Activated T-helper 1 cell treated with anti-CD3 and anti-CD28 coated beads, Interleukin-12 subunit alpha, Interleukin-12 subunit beta, Interleukin-2, Interleukin-4 antibody, amounts not matched to agents 30 ng/mL and 10 ng/mL and 1 ng/mL, durations not matched to agents 14 hours and 24 hours and 36 hours (primary cell): ENCODE results near the gene GRM7. TPM values are rescaled to one million over a fixed set of nuclear protein-coding genes. Genes with fewer than 3 reads are reported as not detected.

Source experiments
- DNase-seq: peaks from one replicate; pipeline ENCODE4 v3.0.0; 2021; ENCODE audit warnings: low spot score
- H3K27ac Mint-ChIP-seq: one replicate; pipeline ENCODE4 v1.8.0; 2021; ENCODE audit warnings: mild to moderate bottlenecking, mixed read lengths
- H3K27me3 Mint-ChIP-seq: one replicate; pipeline ENCODE4 v1.8.0; 2022; ENCODE audit warnings: mild to moderate bottlenecking, moderate library complexity, mixed read lengths; ENCODE audit not compliant: insufficient read depth
- H3K36me3 Mint-ChIP-seq: one replicate; pipeline ENCODE4 v1.8.0; 2021; ENCODE audit warnings: low read depth, mixed read lengths
- H3K4me1 Mint-ChIP-seq: one replicate; pipeline ENCODE4 v1.8.0; 2021; ENCODE audit warnings: low read depth, mixed read lengths
- H3K4me3 Mint-ChIP-seq: one replicate; pipeline ENCODE4 v1.8.0; 2021; ENCODE audit warnings: mild to moderate bottlenecking, moderate library complexity, mixed read lengths
- H3K9me3 Mint-ChIP-seq: one replicate; pipeline ENCODE4 v1.8.0; 2021; ENCODE audit warnings: mixed read lengths
- intact Hi-C: fragments of 100-400 bp; cut with micrococcal nuclease; formaldehyde crosslinking; loops from one replicate; pipeline ENCODE4 v1.15.1; 2024
- total RNA-seq: library from RNA; stranded (reverse); gene quantifications from 2 replicates; pipeline ENCODE4 v1.2.3, GENCODE V29; 2022

The GRM7 gene
- total RNA-seq, 1 donor from 2014 or later, result not detected

GRCh38 chr3:7275396-7275795 is 414.5 kb downstream of the GRM7 start:
- H3K4me1 Mint-ChIP-seq, result no peaks in the 10 kb centered on the region

GRCh38 chr3:7280318-7280717 is 419.4 kb downstream of the GRM7 start:
- H3K4me1 Mint-ChIP-seq, result no peaks in the 10 kb centered on the region
- no peak for DNase-seq
- no peaks in the 10 kb centered on the region for H3K36me3 Mint-ChIP-seq
- no peaks in the 10 kb centered on the region for H3K27me3 Mint-ChIP-seq
- H3K9me3 Mint-ChIP-seq, result no peaks in the 10 kb centered on the region
- no peak overlapping the region for H3K27ac Mint-ChIP-seq
- H3K4me3 Mint-ChIP-seq, result no peak overlapping the region
- intact Hi-C loops, result no loop called here

More at GRCh38 chr3:7275396-7275795, 414.5 kb downstream of the GRM7 start:
- intact Hi-C loops, result no loop called here
- Mint-ChIP-seq H3K4me3 (no peak overlapping the region), H3K27ac (no peak overlapping the region), H3K27me3 (no peaks in the 10 kb centered on the region), H3K9me3 (no peaks in the 10 kb centered on the region), H3K36me3 (no peaks in the 10 kb centered on the region)
- no peak for DNase-seq

GRCh38 chr3:7282988-7283387 is 422.1 kb downstream of the GRM7 start:
- no peak for DNase-seq
- Mint-ChIP-seq H3K9me3 (no peaks in the 10 kb centered on the region), H3K27me3 (no peaks in the 10 kb centered on the region), H3K4me3 (no peak overlapping the region), H3K27ac (no peak overlapping the region), H3K4me1 (no peaks in the 10 kb centered on the region), H3K36me3 (no peaks in the 10 kb centered on the region)
- intact Hi-C loops, result no loop called here

- no peak for DNase-seq
- Mint-ChIP-seq H3K4me3 (no peak overlapping the region), H3K36me3 (no peaks in the 10 kb centered on the region), H3K27ac (no peak overlapping the region), H3K9me3 (no peaks in the 10 kb centered on the region), H3K4me1 (no peaks in the 10 kb centered on the region), H3K27me3 (no peaks in the 10 kb centered on the region)
- intact Hi-C loops, result no loop called here
These were observed 424.6 kb downstream of the GRM7 start for GRCh38 chr3:7285505-7285904.

- Mint-ChIP-seq H3K9me3 (peaks cover 5% of the 10 kb centered on the region), H3K27ac (no peak overlapping the region), H3K27me3 (no peaks in the 10 kb centered on the region), H3K4me1 (no peaks in the 10 kb centered on the region), H3K4me3 (no peak overlapping the region), H3K36me3 (no peaks in the 10 kb centered on the region)
- intact Hi-C loops, result no loop called here
- no peak for DNase-seq
These were observed 427.2 kb downstream of the GRM7 start for GRCh38 chr3:7288133-7288532.

GRCh38 chr3:7289121-7289520 is 428.2 kb downstream of the GRM7 start:
- no peaks in the 10 kb centered on the region for H3K27me3 Mint-ChIP-seq

GRCh38 chr3:7290077-7290825 is 429.3 kb downstream of the GRM7 start:
- Mint-ChIP-seq H3K4me1 (no peaks in the 10 kb centered on the region), H3K4me3 (no peak overlapping the region), H3K27ac (no peak overlapping the region), H3K27me3 (no peaks in the 10 kb centered on the region), H3K36me3 (no peaks in the 10 kb centered on the region), H3K9me3 (peaks cover 5% of the 10 kb centered on the region)
- DNase-seq, result no peak
- intact Hi-C loops, result no loop called here

More at GRCh38 chr3:7289121-7289520, 428.2 kb downstream of the GRM7 start:
- intact Hi-C loops, result no loop called here
- Mint-ChIP-seq H3K4me3 (no peak overlapping the region), H3K27ac (no peak overlapping the region), H3K36me3 (no peaks in the 10 kb centered on the region), H3K4me1 (no peaks in the 10 kb centered on the region), H3K9me3 (peaks cover 5% of the 10 kb centered on the region)
- DNase-seq, result no peak

GRCh38 chr3:7292362-7292761 is 431.4 kb downstream of the GRM7 start:
- DNase-seq, result no peak
- intact Hi-C loops, result no loop called here
- no peak overlapping the region for H3K27ac Mint-ChIP-seq
- no peaks in the 10 kb centered on the region for H3K27me3 Mint-ChIP-seq
- no peaks in the 10 kb centered on the region for H3K4me1 Mint-ChIP-seq
- H3K36me3 Mint-ChIP-seq, result no peaks in the 10 kb centered on the region
- peaks cover 5% of the 10 kb centered on the region for H3K9me3 Mint-ChIP-seq
- H3K4me3 Mint-ChIP-seq, result no peak overlapping the region

GRCh38 chr3:7293286-7293685 is 432.4 kb downstream of the GRM7 start:
- no peaks in the 10 kb centered on the region for H3K27me3 Mint-ChIP-seq
- intact Hi-C loops, result no loop called here
- no peak for DNase-seq
- peaks cover 5% of the 10 kb centered on the region for H3K9me3 Mint-ChIP-seq
- H3K36me3 Mint-ChIP-seq, result no peaks in the 10 kb centered on the region
- no peaks in the 10 kb centered on the region for H3K4me1 Mint-ChIP-seq
- no peak overlapping the region for H3K27ac Mint-ChIP-seq
- no peak overlapping the region for H3K4me3 Mint-ChIP-seq

- Mint-ChIP-seq H3K36me3 (no peaks in the 10 kb centered on the region), H3K4me1 (no peaks in the 10 kb centered on the region), H3K27ac (no peak overlapping the region), H3K4me3 (no peak overlapping the region), H3K9me3 (no peaks in the 10 kb centered on the region), H3K27me3 (no peaks in the 10 kb centered on the region)
- no peak for DNase-seq
- intact Hi-C loops, result no loop called here
These were observed 444.6 kb downstream of the GRM7 start for GRCh38 chr3:7305561-7305960.

GRCh38 chr3:7306901-7307300 is 446.0 kb downstream of the GRM7 start:
- no peak overlapping the region for H3K27ac Mint-ChIP-seq
- no peaks in the 10 kb centered on the region for H3K27me3 Mint-ChIP-seq
- DNase-seq, result no peak
- intact Hi-C loops, result no loop called here
- no peak overlapping the region for H3K4me3 Mint-ChIP-seq
- H3K4me1 Mint-ChIP-seq, result no peaks in the 10 kb centered on the region
- no peaks in the 10 kb centered on the region for H3K36me3 Mint-ChIP-seq
- no peaks in the 10 kb centered on the region for H3K9me3 Mint-ChIP-seq

GRCh38 chr3:7307410-7307809 is 446.5 kb downstream of the GRM7 start:
- Mint-ChIP-seq H3K4me1 (no peaks in the 10 kb centered on the region), H3K9me3 (no peaks in the 10 kb centered on the region), H3K36me3 (no peaks in the 10 kb centered on the region), H3K27ac (no peak overlapping the region), H3K4me3 (no peak overlapping the region), H3K27me3 (no peaks in the 10 kb centered on the region)
- intact Hi-C loops, result no loop called here
- DNase-seq, result no peak

GRCh38 chr3:7309641-7310102 is 448.8 kb downstream of the GRM7 start:
- no peaks in the 10 kb centered on the region for H3K9me3 Mint-ChIP-seq
- intact Hi-C loops, result no loop called here
- no peaks in the 10 kb centered on the region for H3K36me3 Mint-ChIP-seq
- H3K27me3 Mint-ChIP-seq, result no peaks in the 10 kb centered on the region
- H3K4me3 Mint-ChIP-seq, result no peak overlapping the region
- H3K27ac Mint-ChIP-seq, result no peak overlapping the region
- DNase-seq, result no peak
- H3K4me1 Mint-ChIP-seq, result no peaks in the 10 kb centered on the region

- H3K27ac Mint-ChIP-seq, result no peak overlapping the region
These were observed 454.1 kb downstream of the GRM7 start for GRCh38 chr3:7315037-7315436.

More at GRCh38 chr3:7315037-7315436, 454.1 kb downstream of the GRM7 start:
- intact Hi-C loops, result no loop called here
- Mint-ChIP-seq H3K4me1 (no peaks in the 10 kb centered on the region), H3K27me3 (no peaks in the 10 kb centered on the region), H3K4me3 (no peak overlapping the region), H3K9me3 (no peaks in the 10 kb centered on the region), H3K36me3 (no peaks in the 10 kb centered on the region)
- no peak for DNase-seq
